ENCODE data around the gene ZNF777.
"Not testable (repeated sequence)": the region's sequence is repeated elsewhere in the genome, so short reads cannot be mapped to it uniquely, and the experiment has no call there.

The ZNF777 gene

DNA sequence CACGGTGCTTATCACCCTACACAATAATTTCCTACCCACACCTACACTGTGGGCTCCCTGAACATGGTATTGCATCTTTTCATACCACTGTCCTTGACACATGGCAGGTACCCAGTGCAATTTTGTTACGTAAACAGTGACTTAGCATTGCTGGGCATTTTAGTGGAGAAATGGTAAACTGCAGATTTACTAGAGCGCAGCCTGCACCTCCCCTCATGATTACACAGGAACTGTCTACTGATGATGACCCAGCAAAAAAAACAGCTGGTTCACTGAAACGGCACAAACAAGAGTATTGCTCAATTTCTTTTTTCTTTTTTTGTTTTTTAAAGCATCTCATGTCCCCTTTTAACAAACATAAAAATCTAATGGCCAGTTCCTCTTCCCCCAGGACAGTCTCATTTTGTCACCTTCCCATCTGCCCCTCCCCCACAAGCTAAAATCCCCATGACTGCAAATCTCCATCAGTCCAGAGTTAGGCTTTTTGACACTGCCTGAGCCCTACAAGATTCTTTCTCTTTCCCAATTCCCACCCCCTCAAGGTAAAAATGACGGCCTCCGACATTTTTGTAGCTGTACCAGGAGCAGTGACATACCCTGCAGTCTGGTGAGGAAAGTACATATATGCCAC lies 34.0 kb upstream of the ZNF777 start:
- H3K27me3 ChIP-seq (ENCODE audit: low read depth, low read length): peaks cover 10% of the 10 kb centered on the region
- no peak overlapping the region for H3K9ac ChIP-seq (ENCODE audit: low read length)
- H3K27ac ChIP-seq (ENCODE audit: low read length): no peak overlapping the region; the same call in 1 of the 2 replicates
- 0 out of 2 replicates have a peak, but pooled peaks cover 5% of the 10 kb centered on the region for H4K20me1 ChIP-seq (ENCODE audit: insufficient read depth, low read length)
- TF ChIP-seq, protein P1, sequence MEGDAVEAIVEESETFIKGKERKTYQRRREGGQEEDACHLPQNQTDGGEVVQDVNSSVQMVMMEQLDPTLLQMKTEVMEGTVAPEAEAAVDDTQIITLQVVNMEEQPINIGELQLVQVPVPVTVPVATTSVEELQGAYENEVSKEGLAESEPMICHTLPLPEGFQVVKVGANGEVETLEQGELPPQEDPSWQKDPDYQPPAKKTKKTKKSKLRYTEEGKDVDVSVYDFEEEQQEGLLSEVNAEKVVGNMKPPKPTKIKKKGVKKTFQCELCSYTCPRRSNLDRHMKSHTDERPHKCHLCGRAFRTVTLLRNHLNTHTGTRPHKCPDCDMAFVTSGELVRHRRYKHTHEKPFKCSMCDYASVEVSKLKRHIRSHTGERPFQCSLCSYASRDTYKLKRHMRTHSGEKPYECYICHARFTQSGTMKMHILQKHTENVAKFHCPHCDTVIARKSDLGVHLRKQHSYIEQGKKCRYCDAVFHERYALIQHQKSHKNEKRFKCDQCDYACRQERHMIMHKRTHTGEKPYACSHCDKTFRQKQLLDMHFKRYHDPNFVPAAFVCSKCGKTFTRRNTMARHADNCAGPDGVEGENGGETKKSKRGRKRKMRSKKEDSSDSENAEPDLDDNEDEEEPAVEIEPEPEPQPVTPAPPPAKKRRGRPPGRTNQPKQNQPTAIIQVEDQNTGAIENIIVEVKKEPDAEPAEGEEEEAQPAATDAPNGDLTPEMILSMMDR (IDR thresholded peaks at IDR 0.05; ENCODE audit: low read depth, low read length): no peak
- no peak for TF ChIP-seq EZH2phosphoT487 (IDR thresholded peaks at IDR 0.05; ENCODE audit: low read depth)
- H3K4me1 ChIP-seq (ENCODE audit: low read length): peaks cover 20% of the 10 kb centered on the region
- peaks cover 31% of the 10 kb centered on the region for H3K79me2 ChIP-seq (ENCODE audit: low read length)
- no peaks in the 10 kb centered on the region for H3K9me3 ChIP-seq (ENCODE audit: insufficient read depth, low read length)
- H3K4me2 ChIP-seq (ENCODE audit: low read length): no peak overlapping the region
- peaks cover 12% of the 10 kb centered on the region for H3K36me3 ChIP-seq (replicated peaks; ENCODE audit: low read depth, low read length)
- H2AFZ ChIP-seq (ENCODE audit: low read depth, low read length): no peak overlapping the region
- H3K4me3 ChIP-seq (ENCODE audit: low read length): no peak overlapping the region

DNA sequence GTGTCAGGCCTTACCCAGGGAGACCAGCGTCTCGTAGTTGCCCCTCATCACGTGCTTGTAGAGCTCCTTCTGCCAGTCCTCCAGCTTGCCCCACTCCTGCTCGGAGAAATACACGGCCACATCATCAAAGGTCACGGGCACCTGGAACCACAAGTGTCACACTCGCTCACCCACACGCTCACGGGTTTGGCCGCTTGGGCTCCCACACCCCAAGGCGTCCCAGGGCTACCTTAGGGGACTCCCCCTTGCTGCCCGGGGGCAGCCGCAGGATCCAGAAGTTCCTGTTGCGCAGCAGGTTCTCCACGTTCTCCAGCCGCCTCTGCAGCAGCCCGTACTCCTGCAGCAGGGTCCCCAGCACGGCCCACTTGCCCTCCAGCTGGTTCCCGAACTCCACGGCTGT lies 33.1 kb upstream of the ZNF777 start:
- not testable (repeated sequence) for H3K27ac ChIP-seq (ENCODE audit: low read length); H3K9ac ChIP-seq (ENCODE audit: low read length); H4K20me1 ChIP-seq (ENCODE audit: insufficient read depth, low read length); H2AFZ ChIP-seq (ENCODE audit: low read depth, low read length); H3K27me3 ChIP-seq (ENCODE audit: low read depth, low read length); H3K9me3 ChIP-seq (ENCODE audit: insufficient read depth, low read length); H3K4me3 ChIP-seq (ENCODE audit: low read length); H3K4me2 ChIP-seq (ENCODE audit: low read length)
- peaks cover 31% of the 10 kb centered on the region for H3K79me2 ChIP-seq (ENCODE audit: low read length)
- H3K36me3 ChIP-seq (replicated peaks; ENCODE audit: low read depth, low read length): peaks cover 19% of the 10 kb centered on the region
- peaks cover 20% of the 10 kb centered on the region for H3K4me1 ChIP-seq (ENCODE audit: low read length)

DNA sequence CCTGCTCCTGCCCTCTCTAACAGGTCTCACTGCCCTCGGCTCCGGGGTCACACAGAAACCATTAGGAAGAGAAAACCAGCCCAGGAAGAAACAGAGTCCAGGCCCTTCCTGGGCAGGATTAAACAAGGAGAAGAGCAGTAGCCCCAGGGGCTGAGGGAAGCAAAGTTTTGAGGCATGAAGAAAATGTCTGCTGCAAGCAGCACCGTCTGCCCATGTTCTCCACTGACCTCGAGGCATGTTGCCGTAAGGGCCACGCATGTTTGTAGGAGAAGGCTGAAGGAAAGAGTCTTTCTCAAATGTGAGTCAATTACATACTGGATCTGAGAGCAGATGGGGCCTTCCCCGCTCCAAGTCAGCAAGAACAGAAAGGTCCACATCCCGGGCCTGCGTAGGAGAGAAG lies 32.5 kb upstream of the ZNF777 start:
- H4K20me1 ChIP-seq (ENCODE audit: insufficient read depth, low read length): 0 out of 2 replicates have a peak, but pooled peaks cover 5% of the 10 kb centered on the region
- TF ChIP-seq, protein P1 (IDR thresholded peaks at IDR 0.05; ENCODE audit: low read depth, low read length): no peak
- no peak for TF ChIP-seq EZH2phosphoT487 (IDR thresholded peaks at IDR 0.05; ENCODE audit: low read depth)
- H3K4me1 ChIP-seq (ENCODE audit: low read length): peaks cover 16% of the 10 kb centered on the region
- H3K4me2 ChIP-seq (ENCODE audit: low read length): no peak overlapping the region
- H3K27ac ChIP-seq (ENCODE audit: low read length): no peak overlapping the region
- no peaks in the 10 kb centered on the region for H3K27me3 ChIP-seq (ENCODE audit: low read depth, low read length)
- peaks cover 31% of the 10 kb centered on the region for H3K79me2 ChIP-seq (ENCODE audit: low read length)
- no peak overlapping the region for H3K4me3 ChIP-seq (ENCODE audit: low read length)
- no peak overlapping the region for H2AFZ ChIP-seq (ENCODE audit: low read depth, low read length)
- H3K9me3 ChIP-seq (ENCODE audit: insufficient read depth, low read length): no peaks in the 10 kb centered on the region
- peaks cover 19% of the 10 kb centered on the region for H3K36me3 ChIP-seq (replicated peaks; ENCODE audit: low read depth, low read length)
- H3K9ac ChIP-seq (ENCODE audit: low read length): no peak overlapping the region

DNA sequence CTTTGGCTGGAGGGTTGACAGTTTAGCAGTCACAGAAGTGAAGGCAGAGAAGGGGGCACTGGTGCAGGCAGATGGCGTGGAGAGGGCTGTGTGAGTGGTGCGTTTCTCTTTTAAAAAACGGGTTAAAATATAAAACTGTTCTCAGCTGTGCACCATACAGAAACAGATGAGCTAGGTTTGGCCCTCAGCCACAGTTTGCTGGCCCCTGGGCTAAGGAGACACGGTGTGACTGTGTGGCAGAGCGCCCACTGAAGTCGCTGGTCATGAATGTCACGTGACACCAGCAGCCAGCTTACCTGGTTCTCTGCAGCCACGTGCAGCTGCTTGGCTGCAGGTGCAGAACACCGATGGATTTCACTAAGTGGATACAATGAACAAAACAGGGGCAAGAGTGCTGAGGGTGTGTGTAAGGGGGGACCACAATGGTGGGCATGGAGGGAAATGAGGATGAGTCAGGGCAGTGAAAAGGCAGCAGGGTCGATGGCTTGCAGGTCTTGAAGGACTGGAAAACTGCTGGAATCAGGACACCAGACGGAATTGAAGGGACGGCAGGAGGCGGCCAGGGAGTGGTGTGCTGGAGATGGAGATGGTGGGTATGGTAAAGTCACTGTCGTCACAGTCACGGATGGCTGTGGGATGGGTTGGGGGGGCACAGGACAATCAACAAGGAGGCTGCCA lies 29.4 kb upstream of the ZNF777 start:
- Histone ChIP-seq H3K27ac (ENCODE audit: low read length) (no peak overlapping the region), H3K4me2 (ENCODE audit: low read length) (no peak overlapping the region), H3K27me3 (ENCODE audit: low read depth, low read length) (no peaks in the 10 kb centered on the region), H3K79me2 (ENCODE audit: low read length) (peaks cover 7% of the 10 kb centered on the region), H3K9me3 (ENCODE audit: insufficient read depth, low read length) (no peaks in the 10 kb centered on the region), H3K4me1 (ENCODE audit: low read length) (peaks cover 2% of the 10 kb centered on the region; the same call in 1 of the 2 replicates), H3K36me3 (replicated peaks; ENCODE audit: low read depth, low read length) (peaks cover 39% of the 10 kb centered on the region), H3K9ac (ENCODE audit: low read length) (no peak overlapping the region), H4K20me1 (ENCODE audit: insufficient read depth, low read length) (0 out of 2 replicates have a peak, but pooled peaks cover 3% of the 10 kb centered on the region), H3K4me3 (ENCODE audit: low read length) (no peak overlapping the region), H2AFZ (ENCODE audit: low read depth, low read length) (no peak overlapping the region)
- no peak for TF ChIP-seq EZH2phosphoT487 (IDR thresholded peaks at IDR 0.05; ENCODE audit: low read depth)
- TF ChIP-seq, protein P1 (IDR thresholded peaks at IDR 0.05; ENCODE audit: low read depth, low read length): no peak

Measured in OCI-LY3 (cell line).